Measurements from ENCODE around the gene AZIN2. TPM values are rescaled to one million over a fixed set of nuclear protein-coding genes. Genes with fewer than 3 reads are reported as not detected.
A peak's percentile ranks its signal among the peaks of the same experiment; 100 is the strongest.

The AZIN2 gene
- total RNA-seq, 4 donors from 2014 or later = 11.6 to 93.3 (median 42.0) TPM

DNA sequence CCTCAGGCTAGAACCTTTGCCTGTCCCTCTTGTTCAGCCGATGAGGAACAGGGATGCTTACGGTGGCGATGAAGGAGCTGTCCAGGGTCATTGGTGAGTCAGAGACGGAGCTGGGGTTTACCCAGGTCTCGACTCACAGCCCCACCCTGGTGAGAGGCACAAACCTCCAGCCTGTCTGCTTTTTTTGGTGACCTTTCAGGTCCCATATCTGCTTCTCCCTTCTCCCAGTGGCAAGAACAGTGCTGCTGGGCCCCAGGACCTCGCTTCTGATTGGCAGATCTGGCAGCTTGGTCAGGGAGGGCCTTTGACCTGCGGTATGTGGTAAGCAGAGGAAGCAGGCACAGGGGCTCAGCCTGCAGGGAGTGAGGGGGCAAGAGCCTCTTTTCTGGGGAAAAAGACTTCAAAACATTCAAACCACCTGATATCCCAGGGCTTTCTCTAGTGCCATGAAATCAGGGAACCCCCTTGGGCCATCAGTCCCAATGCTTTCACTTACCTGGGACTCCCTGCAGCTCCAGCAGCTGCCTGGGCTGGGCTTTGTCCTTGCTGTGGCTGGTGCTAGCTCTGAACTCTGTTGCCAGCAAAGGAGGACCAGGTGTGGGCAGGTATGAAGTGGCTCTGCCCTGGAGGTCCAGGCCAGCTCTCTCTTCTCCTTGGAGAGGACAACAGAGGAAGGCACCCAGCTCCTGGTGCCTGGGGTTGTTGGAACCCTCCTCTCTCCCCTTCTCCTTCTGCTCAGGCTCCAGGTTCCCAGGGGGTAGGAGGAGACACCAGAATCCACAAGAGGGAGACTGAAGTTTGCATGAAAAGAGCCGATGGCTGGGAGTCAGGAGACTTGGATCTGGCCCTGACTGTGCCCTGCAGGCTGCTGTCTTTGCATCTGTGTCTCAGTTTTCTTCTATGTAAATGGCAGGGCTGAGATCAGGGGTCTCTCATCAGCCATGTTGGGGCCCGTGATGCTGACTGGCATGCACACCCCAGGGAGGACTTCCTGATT lies 59.5 kb downstream of the AZIN2 start:
- Histone ChIP-seq H3K4me3 (no peak overlapping the region), H3K27me3 (no peaks in the 10 kb centered on the region), H3K4me1 (peaks cover 0 to 12% (median 4%) of the 10 kb centered on the region in 4 donors), H3K27ac (no peak overlapping the region), H3K9me3 (no peaks in the 10 kb centered on the region), H3K36me3 (no peaks in the 10 kb centered on the region)
- in situ Hi-C loops (cut with MboI; ENCODE audit: low pct_ligation_motif_present in 1 of 4, low pct_unique_long_range_greater_than_20kb in 1 of 4, low sequenced_read_pairs in 3 of 4) = no loop called here
- TF ChIP-seq POLR2AphosphoS5 (IDR thresholded peaks at IDR 0.05) (no peak), EP300 (IDR thresholded peaks at IDR 0.05; ENCODE audit: low read depth) (no peak)
- intact Hi-C loops (cut with DNase I; ENCODE audit: low total_unique reads) = no loop called here
- WGBS, 2 donors (ENCODE audit: low coverage in 1 of 2) = 60 to 77% methylated on average over 5 to 9 of the region's 9 CpGs
- no peak for DNase-seq

DNA sequence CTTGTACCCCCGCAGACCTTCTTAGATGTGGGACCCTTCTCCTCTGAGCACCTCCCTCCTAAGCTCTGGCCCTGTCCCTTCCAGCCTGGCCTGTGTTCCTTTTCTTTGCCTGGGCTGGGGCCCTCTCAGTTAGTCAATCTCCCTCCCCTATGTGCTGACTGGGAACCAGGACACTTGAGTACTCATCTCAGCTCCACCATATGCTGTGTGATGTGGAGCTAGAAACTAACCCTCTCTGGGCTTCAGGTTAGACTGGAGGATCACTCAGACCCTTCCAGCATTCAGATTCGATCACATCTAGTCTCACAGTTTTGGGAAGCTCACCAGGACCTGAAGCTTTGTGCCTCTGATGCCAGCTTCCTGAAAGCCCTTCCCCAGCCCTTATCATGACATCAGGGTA lies 60.3 kb downstream of the AZIN2 start:
- in situ Hi-C loops (cut with MboI; ENCODE audit: low pct_ligation_motif_present in 1 of 4, low pct_unique_long_range_greater_than_20kb in 1 of 4, low sequenced_read_pairs in 3 of 4) (no loop called here), intact Hi-C loops (cut with DNase I; ENCODE audit: low total_unique reads) (no loop called here)
- H3K36me3 ChIP-seq = no peaks in the 10 kb centered on the region

DNA sequence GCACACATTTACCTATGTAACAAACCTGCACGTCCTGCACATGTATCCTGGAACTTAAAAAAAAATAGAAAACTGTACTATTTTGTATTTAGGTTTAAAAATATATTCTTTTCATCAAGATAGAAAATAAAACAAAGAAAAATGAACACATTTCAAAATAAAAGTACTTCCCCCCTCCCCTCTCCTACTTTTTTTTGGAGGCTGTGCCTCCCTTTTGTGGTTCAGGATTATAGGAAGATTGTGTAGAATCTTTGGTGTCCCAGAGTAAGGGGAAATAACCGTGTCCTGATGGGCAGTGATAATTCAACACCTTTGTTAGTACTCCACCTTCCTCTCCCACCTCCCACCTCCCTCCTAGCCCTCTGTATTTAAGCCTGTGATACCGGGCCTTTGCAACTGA lies 60.8 kb downstream of the AZIN2 start:
- no peaks in the 10 kb centered on the region for H3K9me3 ChIP-seq
- 78 to 90% methylated on average over 2 to 3 of the region's 3 CpGs for WGBS, 2 donors (ENCODE audit: low coverage in 1 of 2)
- intact Hi-C loops (cut with DNase I; ENCODE audit: low total_unique reads) = no loop called here
- TF ChIP-seq POLR2AphosphoS5 (IDR thresholded peaks at IDR 0.05) = no peak
- TF ChIP-seq, protein P1, sequence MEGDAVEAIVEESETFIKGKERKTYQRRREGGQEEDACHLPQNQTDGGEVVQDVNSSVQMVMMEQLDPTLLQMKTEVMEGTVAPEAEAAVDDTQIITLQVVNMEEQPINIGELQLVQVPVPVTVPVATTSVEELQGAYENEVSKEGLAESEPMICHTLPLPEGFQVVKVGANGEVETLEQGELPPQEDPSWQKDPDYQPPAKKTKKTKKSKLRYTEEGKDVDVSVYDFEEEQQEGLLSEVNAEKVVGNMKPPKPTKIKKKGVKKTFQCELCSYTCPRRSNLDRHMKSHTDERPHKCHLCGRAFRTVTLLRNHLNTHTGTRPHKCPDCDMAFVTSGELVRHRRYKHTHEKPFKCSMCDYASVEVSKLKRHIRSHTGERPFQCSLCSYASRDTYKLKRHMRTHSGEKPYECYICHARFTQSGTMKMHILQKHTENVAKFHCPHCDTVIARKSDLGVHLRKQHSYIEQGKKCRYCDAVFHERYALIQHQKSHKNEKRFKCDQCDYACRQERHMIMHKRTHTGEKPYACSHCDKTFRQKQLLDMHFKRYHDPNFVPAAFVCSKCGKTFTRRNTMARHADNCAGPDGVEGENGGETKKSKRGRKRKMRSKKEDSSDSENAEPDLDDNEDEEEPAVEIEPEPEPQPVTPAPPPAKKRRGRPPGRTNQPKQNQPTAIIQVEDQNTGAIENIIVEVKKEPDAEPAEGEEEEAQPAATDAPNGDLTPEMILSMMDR (IDR thresholded peaks at IDR 0.05) = no peak
- no peak for TF ChIP-seq POLR2A (IDR thresholded peaks at IDR 0.05)
- TF ChIP-seq EP300 (IDR thresholded peaks at IDR 0.05; ENCODE audit: low read depth) = no peak
- H3K27me3 ChIP-seq = no peaks in the 10 kb centered on the region
- H3K36me3 ChIP-seq = no peaks in the 10 kb centered on the region
- H3K27ac ChIP-seq = no peak overlapping the region
- in situ Hi-C loops (cut with MboI; ENCODE audit: low pct_ligation_motif_present in 1 of 4, low pct_unique_long_range_greater_than_20kb in 1 of 4, low sequenced_read_pairs in 3 of 4) = no loop called here
- no peak for DNase-seq
- no peak overlapping the region for H3K4me3 ChIP-seq
- H3K4me1 ChIP-seq = peaks cover 0 to 12% (median 4%) of the 10 kb centered on the region in 4 donors

More for the DNA sequence above, 60.3 kb downstream of the AZIN2 start:
- TF ChIP-seq EP300 (IDR thresholded peaks at IDR 0.05; ENCODE audit: low read depth) (no peak), POLR2AphosphoS5 (IDR thresholded peaks at IDR 0.05) (no peak), POLR2A (IDR thresholded peaks at IDR 0.05) (no peak)
- TF ChIP-seq, protein P1 (IDR thresholded peaks at IDR 0.05) = no peak
- Histone ChIP-seq H3K4me3 (no peak overlapping the region), H3K27me3 (no peaks in the 10 kb centered on the region), H3K4me1 (peaks cover 0 to 12% (median 4%) of the 10 kb centered on the region in 4 donors), H3K27ac (no peak overlapping the region), H3K9me3 (no peaks in the 10 kb centered on the region)
- 88% methylated on average over 2 of the region's 2 CpGs; no CpG with 5 or more reads in 1 of the 2 donors for WGBS, 2 donors (ENCODE audit: low coverage in 1 of 2)
- DNase-seq = no peak

DNA sequence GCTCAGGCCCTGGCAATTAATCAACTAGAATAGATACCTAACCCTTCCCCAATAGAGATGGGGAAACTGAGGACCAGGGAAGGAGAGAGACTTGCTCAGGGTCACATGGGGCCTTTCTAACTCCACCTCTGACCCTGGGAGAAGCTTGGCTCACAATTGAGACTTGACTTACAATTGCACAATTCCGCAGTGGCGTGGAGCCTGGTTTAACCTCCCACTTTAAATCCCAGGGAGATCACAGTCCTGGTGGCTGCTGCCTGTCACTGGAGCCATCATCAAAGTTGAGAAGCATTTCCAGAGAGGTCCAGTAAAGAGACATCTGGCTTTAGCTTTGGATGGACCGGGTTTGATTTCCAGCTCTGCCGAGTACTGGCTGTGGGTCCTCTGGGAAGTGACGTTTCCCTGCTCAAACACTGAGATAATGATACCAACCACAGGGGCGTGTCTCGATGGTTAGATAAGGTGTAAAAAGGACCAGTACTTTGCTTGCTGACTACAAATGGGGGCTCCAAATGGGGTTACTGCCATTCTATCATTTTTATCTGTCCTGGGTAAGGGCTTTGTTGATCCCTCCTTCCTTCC lies 61.6 kb downstream of the AZIN2 start:
- H3K4me3 ChIP-seq = no peak overlapping the region
- 40 to 59% methylated on average over 2 to 7 of the region's 7 CpGs for WGBS, 2 donors (ENCODE audit: low coverage in 1 of 2)
- in situ Hi-C loops (cut with MboI; ENCODE audit: low pct_ligation_motif_present in 1 of 4, low pct_unique_long_range_greater_than_20kb in 1 of 4, low sequenced_read_pairs in 3 of 4) (no loop called here), intact Hi-C loops (cut with DNase I; ENCODE audit: low total_unique reads) (no loop called here)
- no peaks in the 10 kb centered on the region for H3K9me3 ChIP-seq
- H3K27ac ChIP-seq = peak overlapping the region in 1 of 4 donors; percentile 12
- peaks cover 0 to 12% (median 4%) of the 10 kb centered on the region in 4 donors for H3K4me1 ChIP-seq
- TF ChIP-seq, protein P1 (IDR thresholded peaks at IDR 0.05) = no peak
- TF ChIP-seq POLR2A (IDR thresholded peaks at IDR 0.05) = no peak
- no peak for TF ChIP-seq EP300 (IDR thresholded peaks at IDR 0.05; ENCODE audit: low read depth)
- TF ChIP-seq POLR2AphosphoS5 (IDR thresholded peaks at IDR 0.05) = no peak
- no peaks in the 10 kb centered on the region for H3K27me3 ChIP-seq
- no peak for DNase-seq
- H3K36me3 ChIP-seq = no peaks in the 10 kb centered on the region
